Frontal cortex (tissue), 4 donors: ENCODE measurements around the gene SMAD3. TPM values are rescaled to one million over a fixed set of nuclear protein-coding genes. Genes with fewer than 3 reads are reported as not detected.

Source experiments
- DNase-seq, 2 donors: peaks; one replicate each; pipeline ENCODE4 v3.0.0; 2012; ENCODE audit warnings: low spot score in 2 of 2
- FAIRE-seq: peaks from 2 replicates; lab custom pipeline; 2012; peaks lifted over from hg19 to GRCh38; lab: Jason Lieb, UNC
- total RNA-seq: library from RNA; depleted of rRNA; stranded (reverse); fragments of >200 nt; gene quantifications from one replicate; pipeline ENCODE4 v1.2.3, GENCODE V29; 2014
- donor health status: control.
- donor health status: control.
- donor health status: control.

The SMAD3 gene
- total RNA-seq, 1 donor from 2014 or later, result 2.0 TPM

- FAIRE-seq (no peak), DNase-seq (no peak)
Observed at GRCh38 chr15:67105065-67105951, 39.9 kb downstream of the SMAD3 start.

GRCh38 chr15:67105991-67106763 lies 40.8 kb downstream of the SMAD3 start:
- DNase-seq (no peak), FAIRE-seq (no peak)

- DNase-seq (no peak), FAIRE-seq (no peak)
Observed at GRCh38 chr15:67106764-67107013, 41.3 kb downstream of the SMAD3 start.

- FAIRE-seq (no peak), DNase-seq (peak in 1 of 2 donors; percentile 56)
Observed at GRCh38 chr15:67107014-67107812, 41.8 kb downstream of the SMAD3 start.

GRCh38 chr15:67108122-67108961 lies 42.9 kb downstream of the SMAD3 start:
- no peak for FAIRE-seq
- no peak for DNase-seq

- DNase-seq, result no peak
- no peak for FAIRE-seq
Observed at GRCh38 chr15:67109141-67110034, 44.0 kb downstream of the SMAD3 start.

GRCh38 chr15:67110361-67110781 lies 45.0 kb downstream of the SMAD3 start:
- DNase-seq, result no peak
- no peak for FAIRE-seq

GRCh38 chr15:67110958-67111864 lies 45.8 kb downstream of the SMAD3 start:
- DNase-seq (no peak), FAIRE-seq (no peak)

GRCh38 chr15:67114046-67114445 lies 48.6 kb downstream of the SMAD3 start:
- no peak for DNase-seq

GRCh38 chr15:67114846-67115585 lies 49.6 kb downstream of the SMAD3 start:
- FAIRE-seq (no peak), DNase-seq (no peak)

More at GRCh38 chr15:67114046-67114445, 48.6 kb downstream of the SMAD3 start:
- no peak for FAIRE-seq

GRCh38 chr15:67115586-67115969 lies 50.2 kb downstream of the SMAD3 start:
- FAIRE-seq, result no peak

GRCh38 chr15:67116742-67117141 lies 51.3 kb downstream of the SMAD3 start:
- no peak for FAIRE-seq
- DNase-seq, result no peak

More at GRCh38 chr15:67115586-67115969, 50.2 kb downstream of the SMAD3 start:
- no peak for DNase-seq

GRCh38 chr15:67117370-67117769 lies 52.0 kb downstream of the SMAD3 start:
- no peak for FAIRE-seq
- no peak for DNase-seq

GRCh38 chr15:67118808-67119207 lies 53.4 kb downstream of the SMAD3 start:
- no peak for DNase-seq
- FAIRE-seq, result no peak

- FAIRE-seq (no peak), DNase-seq (no peak)
Observed at GRCh38 chr15:67119238-67119846, 53.9 kb downstream of the SMAD3 start.
